Endothelial cell of umbilical vein (primary cell): ENCODE results near the gene VGLL3. TPM values are rescaled to one million over a fixed set of nuclear protein-coding genes. Genes with fewer than 3 reads are reported as not detected.

ENCODE experiments used
- Bru-seq: library from RNA; stranded (reverse); fragments of 400-500 nt; gene quantifications from one replicate; lab custom pipeline; 2021; lab: Mats Ljungman, UMichigan
- BruChase-seq, 2 experiments: library from RNA; stranded (reverse); fragments of 400-500 nt; gene quantifications; one replicate each; lab custom pipeline; 2021; lab: Mats Ljungman, UMichigan
- BruUV-seq: library from RNA; stranded (reverse); fragments of 400-500 nt; replicated peaks from 2 replicates; lab custom pipeline; 2021; lab: Mats Ljungman, UMichigan
- CTCF ChIA-PET: fragments of 300-600, 350-600 bp; sonication (Branson Sonifier 250); formaldehyde crosslinking; loops from one replicate; lab custom pipeline; 2021; ENCODE audit warnings: antibody characterized with exemption, inconsistent platforms; lab: Charles Lee
- POLR2A ChIA-PET: fragments of 300-600, 350-600 bp; sonication (Branson Sonifier 250); formaldehyde crosslinking; loops from one replicate; lab custom pipeline; 2021; ENCODE audit warnings: antibody characterized with exemption, inconsistent platforms; lab: Charles Lee
- DNase-seq: peaks from one replicate; pipeline ENCODE4 v3.0.0-alpha.2; 2011; ENCODE audit warnings: low read depth, low spot score
- FAIRE-seq: peaks from 2 replicates; lab custom pipeline; 2011; peaks lifted over from hg19 to GRCh38; lab: Jason Lieb, UNC
- H2AFZ ChIP-seq: 2 replicates; pipeline ENCODE4 v1.6.0; 2012; ENCODE audit warnings: low read depth, low read length, control low read depth, inconsistent platforms
- H3K27ac ChIP-seq: 2 replicates; pipeline ENCODE4 v1.5.1; 2011; ENCODE audit warnings: low read depth, mild to moderate bottlenecking, control low read depth, low read length, moderate library complexity; ENCODE audit not compliant: insufficient read depth
- H3K27me3 ChIP-seq, 2 experiments: 2 replicates each; pipeline versions ENCODE4 v1.6.0 to v1.6.1; 2011; ENCODE audit warnings: low read length in 2 of 2, mixed read lengths in 1 of 2; ENCODE audit not compliant: control insufficient read depth in 2 of 2, insufficient read depth in 2 of 2
- H3K36me3 ChIP-seq, 2 experiments: 2 replicates in 1 of 2; 3 replicates in 1 of 2; pipeline ENCODE4 v1.5.1; 2011; ENCODE audit warnings: low read length in 2 of 2, mild to moderate bottlenecking in 1 of 2, moderate library complexity in 1 of 2; ENCODE audit not compliant: control insufficient read depth in 2 of 2, insufficient read depth in 2 of 2; ENCODE audit errors: extremely low read depth in 1 of 2
- H3K4me1 ChIP-seq: 3 replicates; pipeline ENCODE4 v1.5.1; 2011; ENCODE audit warnings: mild to moderate bottlenecking, low read length; ENCODE audit not compliant: control insufficient read depth, insufficient read depth; ENCODE audit errors: extremely low read depth
- H3K4me2 ChIP-seq: 2 replicates; pipeline ENCODE4 v1.6.1; 2011; ENCODE audit warnings: low read length, control low read depth, mixed read lengths; ENCODE audit not compliant: insufficient read depth
- H3K4me3 ChIP-seq, 3 experiments: fragments of 200-600 bp in 1 of 3; sonication (generic), shearing (Covaris generic) in 1 of 3; replicated peaks in 1 of 3; 2 replicates each; pipeline ENCODE4 v1.5.1; 2011 to 2016; ENCODE audit warnings: control low read depth in 3 of 3, low read length in 3 of 3, mild to moderate bottlenecking in 2 of 3, inconsistent platforms in 1 of 3, low read depth in 1 of 3, moderate library complexity in 1 of 3; ENCODE audit not compliant: insufficient read depth in 1 of 3
- H3K79me2 ChIP-seq: 2 replicates; pipeline ENCODE4 v1.6.0; 2012; ENCODE audit warnings: low read length, inconsistent platforms; ENCODE audit not compliant: control insufficient read depth, insufficient read depth
- H3K9ac ChIP-seq: replicated peaks from 2 replicates; pipeline ENCODE3; 2011; ENCODE audit warnings: low read length, control low read depth; ENCODE audit not compliant: insufficient read depth; ENCODE audit errors: extremely low read depth
- H3K9me1 ChIP-seq: replicated peaks from 3 replicates; pipeline ENCODE4 v1.6.0; 2011; ENCODE audit warnings: mild to moderate bottlenecking, low read length; ENCODE audit not compliant: control insufficient read depth, insufficient read depth; ENCODE audit errors: extremely low read depth
- H3K9me3 ChIP-seq: replicated peaks from 2 replicates; pipeline ENCODE4 v1.5.1; 2012; ENCODE audit warnings: low read length, inconsistent platforms; ENCODE audit not compliant: control insufficient read depth, insufficient read depth
- H4K20me1 ChIP-seq: replicated peaks from 2 replicates; pipeline ENCODE3; 2011; ENCODE audit warnings: mild to moderate bottlenecking, low read length; ENCODE audit not compliant: control insufficient read depth, insufficient read depth; ENCODE audit errors: extremely low read depth
- EZH2 ChIP-seq: IDR thresholded peaks from 2 replicates; pipeline ENCODE4 v1.6.1; 2012; ENCODE audit warnings: borderline replicate concordance, low read depth, mild to moderate bottlenecking, moderate library complexity, low read length, inconsistent platforms; ENCODE audit not compliant: severe bottlenecking
- FOS ChIP-seq: IDR thresholded peaks from 2 replicates; pipeline ENCODE4 v1.6.1; 2011; ENCODE audit warnings: mild to moderate bottlenecking, low read length, moderate library complexity, borderline replicate concordance; ENCODE audit not compliant: insufficient read depth
- POLR2A ChIP-seq: IDR thresholded peaks from 2 replicates; pipeline ENCODE4 v1.6.1; 2012; ENCODE audit warnings: low read depth, mild to moderate bottlenecking, control low read depth, low read length
- POLR2AphosphoS5 ChIP-seq: IDR thresholded peaks from 2 replicates; pipeline ENCODE4 v1.6.1; 2012; ENCODE audit warnings: low read depth, mild to moderate bottlenecking, control low read depth, low read length, moderate library complexity; ENCODE audit not compliant: insufficient read depth
- dilution Hi-C: fragments of 300-500 bp; cut with MboI; formaldehyde crosslinking; loops from one replicate; pipeline ENCODE4 v1.15.0; 2019; ENCODE audit warnings: low sequenced_read_pairs; ENCODE audit not compliant: extremely low pct_ligation_motif_present
- intact Hi-C: fragments of 100-400 bp; cut with micrococcal nuclease; formaldehyde crosslinking; loops from one replicate; pipeline ENCODE4 v1.10.0; 2022
- long read RNA-seq: library from polyadenylated mRNA; stranded (forward); transcript quantifications from one replicate; pipeline ENCODE4 v2.0.0, GENCODE V29; 2021
- polyA minus RNA-seq, 3 experiments: library from RNA; depleted of rRNA, polyadenylated mRNA; stranded (reverse); fragments of >200 nt; gene quantifications; 1 replicate in 1 of 3; 2 replicates in 2 of 3; pipeline ENCODE4 v1.2.3, GENCODE V29; 2011
- polyA plus RNA-seq, 4 experiments: library from polyadenylated mRNA; depleted of rRNA in 3 of 4; stranded (reverse) in 3 of 4; unstranded in 1 of 4; fragments of >200 nt; gene quantifications; 2 replicates each; pipeline versions ENCODE4 v1.2.1 to v1.2.3, GENCODE V29; 2011 to 2012; ENCODE audit warnings: missing spikeins in 1 of 4
- total RNA-seq: library from RNA; stranded (reverse); gene quantifications from 2 replicates; pipeline ENCODE4 v1.2.3, GENCODE V29; 2021
- TF ChIP-seq, protein P1 (sequence below): IDR thresholded peaks from 2 replicates; pipeline ENCODE4 v1.6.1; 2011; ENCODE audit not compliant: insufficient read depth, insufficient read length
- TF ChIP-seq, protein P2 (sequence below), 2 donors: IDR thresholded peaks; 1 replicate in 1 of 2; 2 replicates in 1 of 2; pipeline ENCODE4 v1.5.1; 2011; ENCODE audit warnings: low read length in 2 of 2, mild to moderate bottlenecking in 2 of 2, moderate library complexity in 2 of 2, control low read depth in 1 of 2, inconsistent platforms in 1 of 2, low read depth in 1 of 2; ENCODE audit not compliant: insufficient read depth in 1 of 2; ENCODE audit errors: extremely low read depth in 1 of 2

Gene VGLL3, protein sequence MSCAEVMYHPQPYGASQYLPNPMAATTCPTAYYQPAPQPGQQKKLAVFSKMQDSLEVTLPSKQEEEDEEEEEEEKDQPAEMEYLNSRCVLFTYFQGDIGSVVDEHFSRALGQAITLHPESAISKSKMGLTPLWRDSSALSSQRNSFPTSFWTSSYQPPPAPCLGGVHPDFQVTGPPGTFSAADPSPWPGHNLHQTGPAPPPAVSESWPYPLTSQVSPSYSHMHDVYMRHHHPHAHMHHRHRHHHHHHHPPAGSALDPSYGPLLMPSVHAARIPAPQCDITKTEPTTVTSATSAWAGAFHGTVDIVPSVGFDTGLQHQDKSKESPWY
- 4.2 and 6.0 TPM in 2 replicates for total RNA-seq
- 12.0 and 12.5 TPM in 2 replicates for polyA plus RNA-seq
- 2.4 and 2.9 TPM in 2 replicates for polyA plus RNA-seq (2011; cell fraction: cytosol; rRNA removed)
- 5.0 and 5.3 TPM in 2 replicates for polyA plus RNA-seq (2011; cell fraction: nucleus; rRNA removed)
- polyA plus RNA-seq (2012), result 5.8 and 10.1 TPM in 2 replicates
- polyA minus RNA-seq, result 15.3 and 20.0 TPM in 2 replicates
- polyA minus RNA-seq (2011; cell fraction: cytosol; rRNA and poly(A)+ RNA removed), result 30.7 TPM
- 14.8 and 15.4 TPM in 2 replicates for polyA minus RNA-seq (2011; cell fraction: nucleus; rRNA and poly(A)+ RNA removed)
- percentile 53 among the genes with signal in this experiment for Bru-seq, nascent RNA
- BruChase-seq, experiment 1, labeled RNA remaining after a 6-hour chase, result percentile 65 among the genes with signal in this experiment
- BruChase-seq, experiment 2, labeled RNA remaining after a 2-hour chase, result percentile 55 among the genes with signal in this experiment
- long read RNA-seq, partial matches to known transcripts, result 0 of 3 reads
- long read RNA-seq, other reads (novel, unspliced or antisense), result 3 of 3 reads

DNA sequence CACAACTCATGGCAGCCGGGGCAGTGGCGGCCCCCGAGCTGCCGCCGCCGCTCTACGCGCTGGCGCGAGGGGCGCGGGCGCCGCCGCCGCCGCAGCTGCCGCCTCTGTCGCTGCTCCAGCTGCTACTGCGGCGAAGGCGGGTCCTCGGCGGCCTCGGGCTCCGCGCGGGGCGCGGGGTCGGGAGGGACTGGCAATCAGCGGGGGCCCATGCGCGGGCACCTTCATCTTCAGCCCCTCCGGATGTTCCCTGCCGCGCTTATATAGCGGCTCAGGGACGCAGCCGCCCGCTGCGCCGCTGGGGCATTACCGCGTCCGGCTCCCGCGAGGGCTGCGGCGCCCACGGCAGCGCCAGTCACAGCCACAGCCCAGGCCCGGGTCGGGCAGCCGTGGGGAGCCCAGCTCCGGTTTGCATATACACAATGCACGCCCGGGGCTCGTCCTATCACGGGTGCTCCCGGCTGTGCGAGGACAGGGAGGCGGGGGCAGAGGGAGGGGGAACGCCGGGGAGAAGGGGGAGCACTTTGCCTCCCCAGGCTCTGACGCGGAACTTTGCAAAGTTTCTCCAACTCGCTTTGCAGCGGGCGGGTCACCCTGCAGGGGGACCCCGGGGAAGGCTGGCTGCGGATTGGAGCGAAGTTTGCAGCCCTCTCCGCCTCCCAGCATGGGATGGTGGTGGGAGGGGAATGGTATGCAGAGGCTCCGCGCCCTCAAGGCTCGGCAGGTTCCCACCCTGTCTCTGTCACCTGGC is at the start of gene VGLL3:
VGLL3 (minus strand) TSS at position 416 of the 748 bp plus-strand sequence; CDS start at position 10, 406 bp downstream.
- TF ChIP-seq, protein P1, sequence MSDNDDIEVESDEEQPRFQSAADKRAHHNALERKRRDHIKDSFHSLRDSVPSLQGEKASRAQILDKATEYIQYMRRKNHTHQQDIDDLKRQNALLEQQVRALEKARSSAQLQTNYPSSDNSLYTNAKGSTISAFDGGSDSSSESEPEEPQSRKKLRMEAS, result no peak
- no peak for TF ChIP-seq POLR2A
- H3K4me1 ChIP-seq, result peaks cover 44% of the 10 kb centered on the region
- peaks cover 10% of the 10 kb centered on the region for H3K79me2 ChIP-seq
- dilution Hi-C loops (no loop called here), intact Hi-C loops (no loop called here)
- FAIRE-seq (no peak), DNase-seq (peak; percentile 44)
- no TSS peak for BruUV-seq
- H3K9ac ChIP-seq, result peak within 1 kb of the TSS; percentile 66
- H3K9me3 ChIP-seq, result no peaks in the 10 kb centered on the region
- no peaks in the 10 kb centered on the region for H4K20me1 ChIP-seq
- H3K9me1 ChIP-seq, result no peaks in the 10 kb centered on the region
- H3K4me2 ChIP-seq, result peak within 1 kb of the TSS; percentile 65
- no peaks in the 10 kb centered on the region for H3K36me3 ChIP-seq
- H3K4me3 ChIP-seq, result peak within 1 kb of the TSS; percentile 47 to 73 (median 53)
- ChIA-PET POLR2A (interaction anchor here (1.1 kb wide), 1 partner anchor 98 kb away, joined by 3 read pairs; no protein-coding TSS in a partner anchor), CTCF (interaction anchor here (0.8 to 1.6 kb wide), 5 partner anchors 15 to 155 kb away, joined by 3 to 6 read pairs (median 3); no protein-coding TSS in a partner anchor)
- H3K27me3 ChIP-seq, result peaks cover 0 to 3% of the 10 kb centered on the region in 2 experiments
- H3K27ac ChIP-seq, result peak within 1 kb of the TSS; percentile 53
- H2AFZ ChIP-seq, result peak within 1 kb of the TSS; percentile 91

DNA sequence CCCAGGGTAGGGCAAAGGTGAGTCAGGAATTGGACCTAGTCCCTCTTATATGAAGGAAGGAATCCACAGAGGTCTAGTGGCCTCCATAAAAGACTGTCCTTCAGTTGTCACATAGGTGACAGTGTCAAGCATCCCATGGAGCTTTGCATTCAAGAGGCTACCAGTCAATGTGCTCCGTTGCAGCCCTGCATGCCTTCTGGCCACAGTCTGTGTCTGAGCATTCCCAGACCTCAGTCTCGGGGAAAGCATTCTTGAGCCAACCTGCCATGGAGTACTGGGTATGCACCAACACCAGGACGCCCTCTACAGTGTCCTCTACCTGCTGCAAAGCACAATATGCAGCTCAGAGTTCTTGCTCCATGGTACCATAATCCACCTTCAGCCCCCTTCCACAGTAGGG is 46.7 kb upstream of the VGLL3 start:
- no peaks in the 10 kb centered on the region for H3K9me1 ChIP-seq
- H3K9me3 ChIP-seq, result no peaks in the 10 kb centered on the region
- no TSS peak for BruUV-seq
- H3K79me2 ChIP-seq, result no peaks in the 10 kb centered on the region
- POLR2A ChIA-PET, result no interaction called here
- no peak overlapping the region for H3K9ac ChIP-seq
- intact Hi-C loops (no loop called here), dilution Hi-C loops (no loop called here)
- H2AFZ ChIP-seq, result no peak overlapping the region
- H3K4me3 ChIP-seq, result no peak overlapping the region
- TF ChIP-seq FOS (no peak), EZH2 (no peak), POLR2AphosphoS5 (no peak)
- TF ChIP-seq, protein P2, sequence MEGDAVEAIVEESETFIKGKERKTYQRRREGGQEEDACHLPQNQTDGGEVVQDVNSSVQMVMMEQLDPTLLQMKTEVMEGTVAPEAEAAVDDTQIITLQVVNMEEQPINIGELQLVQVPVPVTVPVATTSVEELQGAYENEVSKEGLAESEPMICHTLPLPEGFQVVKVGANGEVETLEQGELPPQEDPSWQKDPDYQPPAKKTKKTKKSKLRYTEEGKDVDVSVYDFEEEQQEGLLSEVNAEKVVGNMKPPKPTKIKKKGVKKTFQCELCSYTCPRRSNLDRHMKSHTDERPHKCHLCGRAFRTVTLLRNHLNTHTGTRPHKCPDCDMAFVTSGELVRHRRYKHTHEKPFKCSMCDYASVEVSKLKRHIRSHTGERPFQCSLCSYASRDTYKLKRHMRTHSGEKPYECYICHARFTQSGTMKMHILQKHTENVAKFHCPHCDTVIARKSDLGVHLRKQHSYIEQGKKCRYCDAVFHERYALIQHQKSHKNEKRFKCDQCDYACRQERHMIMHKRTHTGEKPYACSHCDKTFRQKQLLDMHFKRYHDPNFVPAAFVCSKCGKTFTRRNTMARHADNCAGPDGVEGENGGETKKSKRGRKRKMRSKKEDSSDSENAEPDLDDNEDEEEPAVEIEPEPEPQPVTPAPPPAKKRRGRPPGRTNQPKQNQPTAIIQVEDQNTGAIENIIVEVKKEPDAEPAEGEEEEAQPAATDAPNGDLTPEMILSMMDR (IDR thresholded peaks at IDR 0.05; ENCODE audit: extremely low read depth in 1 of 2, insufficient read depth in 1 of 2, low read depth in 1 of 2, low read length in 2 of 2), result no peak
- TF ChIP-seq, protein P1, result no peak
- no peaks in the 10 kb centered on the region for H3K4me1 ChIP-seq
- CTCF ChIA-PET, result no interaction called here
- H3K36me3 ChIP-seq, result no peaks in the 10 kb centered on the region
- no peak overlapping the region for H3K27ac ChIP-seq
- H3K4me2 ChIP-seq, result no peak overlapping the region
- no peaks in the 10 kb centered on the region for H3K27me3 ChIP-seq
- FAIRE-seq (no peak), DNase-seq (no peak)
- H4K20me1 ChIP-seq, result no peaks in the 10 kb centered on the region
